ENCODE measurements around the gene IL17B.
"Not testable (repeated sequence)": the region's sequence is repeated elsewhere in the genome, so short reads cannot be mapped to it uniquely, and the experiment has no call there.

IL17B gene

DNA sequence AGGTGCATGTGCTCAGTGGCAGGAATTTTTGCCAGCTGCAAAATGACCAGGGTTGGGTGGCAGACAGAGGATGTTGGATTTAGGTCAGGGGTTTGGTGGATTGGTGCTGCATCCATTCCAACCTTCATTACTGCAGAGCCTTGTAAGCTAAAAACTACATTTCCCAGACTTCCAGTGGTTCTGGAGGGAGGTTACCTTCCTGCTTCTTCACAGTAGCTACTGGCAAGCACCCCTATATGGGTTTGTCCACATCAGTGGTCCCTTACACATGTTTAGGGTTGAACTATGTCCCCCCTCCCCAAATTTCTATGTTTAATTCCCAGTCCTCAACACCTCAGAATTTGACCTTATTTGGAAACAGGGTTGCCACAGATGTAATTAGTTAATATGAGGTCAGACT lies 20.7 kb upstream of the IL17B start:
- no peak for DNase-seq

DNA sequence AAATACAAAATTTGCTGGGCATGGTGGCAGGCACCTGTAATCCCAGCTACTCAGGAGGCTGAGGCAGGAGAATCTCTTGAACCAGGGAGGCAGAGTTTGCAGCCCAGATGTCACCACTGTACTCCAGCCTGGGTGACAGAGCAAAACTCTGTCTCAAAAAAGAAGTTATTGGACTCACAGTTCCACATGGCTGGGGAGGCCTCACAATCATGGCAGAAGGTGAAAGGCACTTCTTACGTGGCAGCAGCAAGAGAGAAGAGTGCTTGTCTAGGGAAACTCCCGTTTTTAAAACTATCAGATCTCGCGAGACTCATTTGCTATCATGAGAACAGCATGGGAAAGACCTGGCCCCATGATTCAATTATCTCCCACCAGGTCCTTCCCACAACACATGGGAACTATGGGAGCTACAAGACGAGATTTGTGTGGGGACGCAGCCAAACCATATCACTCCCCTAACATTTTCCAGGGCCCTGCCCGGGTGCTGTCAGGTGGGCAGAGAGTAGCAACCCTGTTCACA lies 19.7 kb upstream of the IL17B start:
- not testable (repeated sequence) for DNase-seq

DNA sequence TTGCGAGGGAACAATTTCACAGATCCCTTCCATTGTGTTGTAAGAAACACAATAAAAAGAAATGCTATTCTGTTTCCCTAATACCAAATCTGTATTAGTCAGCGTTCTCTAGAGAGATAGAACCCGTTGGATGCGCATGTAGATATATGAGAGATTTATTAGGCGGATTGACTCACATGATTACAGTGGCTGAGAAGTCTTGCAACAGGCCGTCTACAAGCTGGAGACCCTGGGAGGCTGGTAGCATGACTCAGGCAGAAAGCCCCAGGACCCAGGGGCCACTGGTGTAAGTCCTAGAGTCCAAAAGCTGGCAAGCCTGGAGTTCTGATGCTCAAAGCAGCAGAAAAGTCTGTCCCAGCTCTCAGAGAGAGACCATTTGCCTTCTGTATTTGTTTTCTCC lies 18.4 kb upstream of the IL17B start:
- DNase-seq = no peak

DNA sequence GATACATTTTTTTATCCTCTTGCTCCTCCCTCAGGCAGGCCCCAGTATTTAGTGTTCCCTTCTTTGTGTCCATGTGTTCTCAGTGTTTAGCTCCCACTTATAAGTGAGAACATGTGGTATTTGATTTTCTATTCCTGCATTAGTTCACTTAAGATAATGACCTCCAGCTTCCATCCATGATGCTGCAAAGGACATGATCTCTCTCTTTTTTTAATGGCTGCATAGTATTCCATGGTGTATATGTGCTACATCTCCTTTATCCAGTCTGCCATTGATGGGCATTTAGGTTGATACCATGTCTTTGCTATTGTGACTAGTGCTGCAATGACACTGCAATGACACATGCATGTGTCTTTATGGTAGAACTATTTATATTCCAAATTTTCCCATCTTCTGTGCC lies 15.9 kb upstream of the IL17B start:
- not testable (repeated sequence) for DNase-seq

DNA sequence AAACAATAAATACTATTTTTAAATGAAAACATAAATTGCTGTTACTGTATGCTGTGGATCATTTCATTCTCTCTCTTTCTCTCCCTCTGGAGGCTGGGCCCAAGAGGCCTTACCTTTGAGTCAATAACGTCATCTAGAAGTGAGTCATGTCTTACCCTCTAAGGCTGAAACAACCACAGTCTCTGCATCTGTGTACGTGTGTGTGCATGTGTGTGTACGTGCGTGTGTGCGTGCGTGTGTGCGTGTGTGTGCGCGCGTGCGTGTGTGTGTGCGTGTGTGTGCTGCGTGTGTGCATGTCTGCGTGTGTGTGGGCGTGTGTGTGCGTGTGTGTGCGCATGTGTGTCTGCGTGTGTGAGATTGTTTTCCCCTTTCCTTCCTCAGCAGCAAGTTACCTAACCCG lies 13.6 kb upstream of the IL17B start:
- DNase-seq = no peak

DNA sequence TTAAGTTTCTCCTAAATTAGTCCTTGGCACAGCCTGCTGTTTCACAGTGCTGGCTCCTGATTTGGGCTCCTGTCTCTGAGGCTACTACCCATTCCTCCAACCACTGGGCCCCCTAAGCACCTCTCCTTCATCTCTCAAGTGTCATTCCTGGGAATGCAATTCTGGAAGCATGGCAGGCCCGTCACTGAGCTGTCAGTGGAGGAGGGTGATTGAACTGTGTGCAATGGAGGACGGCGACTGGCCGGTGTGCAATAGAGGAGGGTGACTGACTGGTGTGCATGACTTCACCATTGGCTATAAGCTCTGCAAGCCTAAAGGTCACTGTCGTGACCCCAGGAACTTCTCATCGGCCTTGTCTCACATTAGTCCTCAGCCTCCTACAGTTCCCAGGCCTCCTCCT lies 12.4 kb upstream of the IL17B start:
- DNase-seq = no peak

DNA sequence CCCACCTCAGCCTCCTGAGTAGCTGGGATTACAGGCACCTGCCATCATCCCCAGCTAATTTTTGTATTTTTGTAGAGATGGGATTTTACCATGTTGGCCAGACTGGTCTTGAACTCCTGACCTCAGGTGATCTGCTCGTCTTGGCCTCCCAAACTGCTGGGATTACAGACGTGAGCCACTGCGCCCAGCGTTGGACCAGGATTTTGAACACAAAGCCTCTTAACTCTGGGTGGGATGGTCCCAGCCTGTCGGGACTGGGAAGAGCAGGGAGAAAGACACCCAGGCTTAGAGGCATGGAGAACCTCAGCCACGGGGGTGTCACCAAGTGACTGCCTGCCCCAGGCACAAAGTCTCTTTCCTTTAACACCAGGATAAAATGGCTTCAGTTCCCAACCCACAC lies 12.0 kb upstream of the IL17B start:
- not testable (repeated sequence) for DNase-seq

DNA sequence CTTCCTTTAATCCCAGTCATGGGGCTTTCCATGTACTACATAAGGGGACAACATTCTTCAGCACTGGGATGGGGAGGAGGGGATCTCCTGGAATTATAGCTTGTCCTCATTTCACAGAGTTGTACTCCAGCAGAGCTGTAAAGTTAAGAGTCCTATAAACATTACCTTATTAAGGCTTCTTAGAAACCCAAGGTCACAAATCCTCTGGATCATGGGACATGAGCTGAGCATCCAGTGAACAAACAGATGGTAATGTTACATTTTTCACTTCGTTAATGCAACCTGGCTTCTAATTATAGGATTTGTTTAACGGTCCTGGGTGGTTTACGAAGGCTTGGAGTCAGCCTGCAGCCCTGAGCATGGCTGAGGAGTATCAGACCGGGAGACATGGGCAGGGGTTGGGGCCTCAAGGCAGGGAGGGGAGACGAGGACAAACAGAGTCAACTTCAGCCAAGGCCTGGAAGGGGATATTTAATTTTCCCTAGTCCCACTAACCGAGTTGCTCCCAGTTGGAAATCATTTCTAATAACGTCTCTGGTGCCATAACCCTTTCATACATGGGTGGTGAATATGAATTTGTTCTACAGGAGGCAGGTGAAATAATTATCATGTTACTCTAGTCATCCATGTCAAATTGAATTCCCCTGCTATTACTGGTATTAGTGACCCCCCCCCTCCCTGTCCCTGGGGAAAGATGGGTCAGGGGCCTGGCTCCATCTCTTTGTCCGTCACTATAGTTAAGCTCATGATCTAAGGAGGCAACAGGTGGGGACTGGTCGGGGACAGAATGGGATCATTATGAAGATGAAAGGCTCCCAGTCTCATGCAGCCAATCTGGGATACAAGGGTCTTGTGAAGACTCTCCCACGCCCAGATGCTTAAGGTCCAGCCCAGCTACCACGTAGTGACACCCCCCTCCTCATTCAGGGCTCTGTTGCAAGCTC lies 10.7 kb upstream of the IL17B start:
- DNase-seq = no peak

DNA sequence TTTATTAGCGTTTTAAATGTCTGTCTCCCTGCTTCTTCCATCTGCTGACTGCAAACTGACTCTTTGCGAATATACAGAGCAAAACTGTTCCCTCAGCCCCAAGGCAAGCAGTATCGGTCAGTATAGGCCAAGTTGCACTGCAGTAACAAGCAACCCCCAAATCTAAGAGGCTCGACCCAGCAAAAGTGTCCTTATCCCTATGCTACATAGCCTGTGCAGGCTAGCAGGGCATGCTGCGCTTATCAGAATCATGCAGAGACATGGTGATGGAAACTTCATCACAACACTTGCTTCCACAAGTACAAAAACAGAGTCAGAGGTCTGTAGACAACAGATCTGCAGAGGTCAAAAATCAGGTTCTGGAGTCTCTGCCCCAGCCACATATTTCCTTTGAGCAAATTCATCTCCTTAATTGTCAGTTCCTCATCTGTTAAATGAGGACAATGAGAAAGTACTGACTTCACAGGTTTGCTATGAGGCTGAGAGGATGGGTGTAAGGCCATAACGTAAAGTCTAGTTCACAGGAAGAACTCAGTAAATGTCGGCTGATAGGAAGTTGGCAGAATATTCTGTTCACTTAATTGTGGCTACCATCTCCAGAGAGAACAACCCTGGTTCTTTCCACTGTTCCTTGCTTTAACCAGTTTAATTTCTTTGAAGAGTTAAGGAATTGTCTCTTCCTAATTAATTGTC lies 9.6 kb upstream of the IL17B start:
- no peak for DNase-seq

DNA sequence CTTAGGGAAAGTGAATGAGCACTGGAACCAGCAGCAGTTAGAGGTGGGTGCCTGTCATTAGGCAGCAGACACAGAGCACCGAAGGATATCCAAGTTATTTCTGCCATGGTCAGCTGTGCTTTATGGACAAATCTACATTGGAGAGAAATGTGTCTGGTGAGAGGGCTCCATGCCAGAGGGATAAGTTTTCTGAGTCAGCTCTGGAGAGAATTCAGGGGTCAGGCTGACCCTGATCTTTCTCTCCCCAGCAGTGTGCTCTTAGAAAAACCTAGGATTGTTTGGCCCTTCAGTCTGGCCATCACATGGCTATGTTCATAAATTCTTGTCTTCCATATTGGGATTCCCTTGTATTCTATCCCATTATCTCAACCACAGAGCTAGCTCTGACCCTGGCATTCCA lies 8.9 kb upstream of the IL17B start:
- DNase-seq = no peak

DNA sequence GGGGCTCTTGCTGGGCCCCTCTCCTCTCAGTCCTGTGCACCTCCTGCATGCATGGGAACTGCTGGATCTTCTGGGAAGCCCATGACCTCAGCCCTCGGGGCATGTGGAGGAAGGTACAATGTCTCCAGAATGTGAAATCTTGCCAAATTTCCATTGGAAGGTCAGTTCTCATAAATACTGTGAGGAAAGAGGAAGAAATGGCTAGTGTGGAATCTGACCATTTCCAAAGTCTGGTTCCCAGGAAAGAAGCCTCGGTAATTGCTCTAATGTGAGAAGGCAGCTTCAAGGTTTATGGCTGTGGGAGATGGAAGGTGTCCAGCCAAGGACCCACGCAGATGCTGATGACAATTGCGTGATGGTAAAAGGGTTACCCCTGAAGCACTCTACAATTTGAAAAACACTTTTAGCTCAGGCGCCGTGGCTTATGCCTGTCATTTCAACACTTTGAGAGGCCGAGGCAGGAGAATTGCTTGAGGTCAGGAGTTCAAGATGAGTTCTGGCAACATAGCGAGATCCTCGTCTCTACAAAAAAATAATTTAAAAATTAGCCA lies 8.1 kb upstream of the IL17B start:
- no peak for DNase-seq

DNA sequence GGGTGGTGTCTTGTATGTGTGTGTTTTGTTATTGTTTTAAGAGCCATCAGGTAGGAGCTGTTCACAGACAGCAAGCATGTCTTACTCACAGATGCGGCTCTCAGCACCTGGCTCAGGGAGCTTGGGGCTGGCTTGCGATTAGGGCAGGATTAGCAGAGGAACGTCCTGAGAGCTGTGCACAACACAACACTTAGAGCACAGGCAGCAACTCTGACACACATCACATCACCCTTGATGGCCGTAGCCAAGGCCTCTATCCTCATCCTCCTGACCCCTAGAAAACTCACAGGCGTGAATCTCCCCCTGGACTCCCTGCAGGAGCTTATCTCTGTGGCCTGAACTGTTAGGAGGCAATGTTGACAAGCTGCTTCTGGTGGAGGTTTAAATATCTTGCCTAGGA lies 7.1 kb upstream of the IL17B start:
- no peak for DNase-seq

DNA sequence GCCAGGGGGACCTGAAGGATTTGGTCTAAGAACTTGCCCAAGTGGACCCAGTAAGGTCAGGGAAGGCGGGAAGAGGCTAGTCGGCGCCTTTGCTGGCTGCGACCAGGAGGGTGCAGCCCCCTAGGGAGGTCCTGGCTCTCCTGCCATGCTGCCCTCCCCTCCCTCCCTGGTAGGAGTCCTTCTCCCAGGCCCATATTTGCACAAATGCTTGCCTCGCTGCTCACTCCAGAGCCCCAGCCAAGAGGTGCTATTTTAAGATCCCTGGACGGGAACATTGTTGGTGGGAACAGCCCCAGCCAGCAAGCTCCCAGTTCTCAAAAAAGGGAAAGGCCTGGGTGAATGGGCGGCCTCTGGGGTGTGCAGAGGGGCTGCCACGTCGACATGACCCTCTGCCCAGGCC lies 4.3 kb upstream of the IL17B start:
- no peak for DNase-seq

DNA sequence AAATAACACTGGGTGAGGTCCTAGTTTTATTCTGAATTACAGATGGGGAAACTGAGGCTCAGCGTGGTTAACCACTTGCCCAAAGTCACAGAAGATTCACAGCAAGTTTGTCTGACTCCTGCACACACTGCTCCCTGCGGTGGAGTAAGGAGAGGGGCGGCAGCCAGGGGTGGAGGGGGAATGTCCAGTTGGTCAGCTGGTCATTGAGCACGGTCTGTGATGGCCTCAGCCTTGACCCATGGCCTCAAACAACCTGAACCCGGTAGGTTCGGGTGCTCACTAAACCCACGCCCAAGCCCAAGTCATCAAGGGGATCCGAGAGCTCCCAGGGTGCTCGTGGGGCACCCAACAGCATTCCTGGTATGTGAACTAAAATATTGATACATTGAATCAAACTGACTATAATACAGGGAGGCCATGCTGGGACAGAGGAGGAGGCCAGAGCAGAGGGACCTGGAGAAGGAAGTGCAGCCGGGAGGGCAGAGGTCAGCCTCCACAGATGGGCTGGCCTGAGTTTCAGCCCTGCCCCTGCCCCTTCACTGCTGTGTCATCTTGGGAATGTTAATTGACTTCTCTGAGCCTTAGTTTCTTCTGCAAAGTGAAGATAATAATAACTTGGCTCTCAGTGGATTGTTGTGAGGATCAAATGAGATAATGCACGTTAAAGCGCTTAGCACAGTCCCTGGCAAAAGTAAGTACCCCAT lies 3.6 kb upstream of the IL17B start:
- no peak for DNase-seq

DNA sequence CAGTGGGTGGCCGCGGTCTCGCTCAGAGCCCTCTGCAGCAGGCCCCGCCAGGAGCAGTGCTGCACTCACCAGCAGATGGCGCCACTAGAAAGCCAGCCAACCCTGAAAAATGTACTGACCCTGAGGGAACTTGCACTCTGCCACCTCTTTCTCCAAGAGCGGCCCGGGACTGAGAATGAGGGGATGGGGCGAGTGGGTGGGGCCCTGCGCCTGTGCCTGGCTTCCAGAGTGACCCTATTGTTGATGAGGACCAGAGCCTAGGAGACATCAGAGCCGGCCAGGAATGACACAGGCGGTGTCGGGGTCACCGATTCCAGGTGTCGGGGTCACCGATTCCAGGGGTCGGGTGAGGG lies 2.9 kb upstream of the IL17B start:
- no peak for DNase-seq

DNA sequence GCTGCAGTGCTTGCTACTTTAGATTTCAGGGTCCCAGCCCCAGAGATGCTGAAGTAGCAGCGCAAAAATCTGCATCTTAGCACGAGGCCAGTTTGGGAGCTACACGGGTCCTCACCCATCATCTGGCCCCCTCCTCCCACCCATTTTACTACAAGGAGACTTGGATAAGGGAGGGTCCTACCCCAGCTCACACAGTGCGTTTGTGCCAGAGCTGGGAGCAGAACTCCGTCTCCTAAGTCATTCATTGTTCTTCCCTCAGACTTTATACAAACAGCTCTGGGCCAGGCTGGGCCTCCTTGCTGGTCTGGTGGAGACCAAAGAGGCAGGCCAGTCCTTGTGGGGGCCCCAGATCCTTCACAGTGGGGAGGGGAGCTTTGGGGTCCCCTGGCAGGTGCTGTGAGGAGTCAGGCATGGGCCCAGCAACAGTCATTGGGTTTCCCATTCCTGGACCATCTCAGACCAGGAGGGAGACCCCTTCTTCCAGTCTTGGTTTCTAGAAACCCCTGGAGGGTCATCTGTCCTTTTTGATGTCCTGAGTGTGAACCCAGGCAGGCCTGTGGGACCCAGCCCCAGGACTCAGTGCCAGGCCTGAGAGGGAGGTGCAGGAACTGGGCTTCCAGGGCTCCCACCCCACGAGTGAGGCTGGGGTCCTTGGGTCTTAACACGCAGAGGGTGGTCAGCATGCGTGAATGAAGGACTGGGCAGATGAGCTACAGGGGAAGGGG lies 2.3 kb upstream of the IL17B start:
- DNase-seq = no peak

DNA sequence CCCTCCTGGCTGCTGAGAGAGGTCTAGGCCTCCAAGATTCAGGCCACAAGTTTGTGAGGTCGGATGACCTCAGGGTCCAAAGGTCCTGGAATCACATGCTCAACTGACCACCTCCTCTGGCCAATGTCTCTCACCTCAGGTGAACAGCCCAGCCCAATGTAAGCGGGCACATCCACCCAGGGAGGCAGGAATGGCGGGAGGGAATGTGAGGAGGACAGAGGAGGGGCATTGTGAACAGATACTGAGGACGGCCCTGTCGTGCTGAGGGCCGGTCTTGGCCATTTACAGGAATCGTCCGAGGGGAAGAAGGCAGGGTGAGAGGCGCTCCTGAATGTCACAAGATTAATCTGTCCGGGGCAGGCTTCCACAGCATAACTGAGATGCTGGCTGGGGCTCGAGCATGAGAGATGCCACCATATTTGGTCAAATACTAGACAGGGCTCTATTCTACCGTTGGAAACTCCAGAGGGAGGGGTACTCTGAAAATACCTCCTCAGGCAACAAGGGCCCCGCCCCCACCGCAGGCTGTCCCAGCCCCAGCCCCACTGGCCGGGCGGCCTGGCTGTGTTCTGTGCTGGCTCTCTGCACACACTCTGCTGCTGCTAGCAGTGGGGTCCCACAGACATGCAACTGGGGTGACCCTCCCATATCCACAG lies 1.5 kb upstream of the IL17B start:
- no peak for DNase-seq

DNA sequence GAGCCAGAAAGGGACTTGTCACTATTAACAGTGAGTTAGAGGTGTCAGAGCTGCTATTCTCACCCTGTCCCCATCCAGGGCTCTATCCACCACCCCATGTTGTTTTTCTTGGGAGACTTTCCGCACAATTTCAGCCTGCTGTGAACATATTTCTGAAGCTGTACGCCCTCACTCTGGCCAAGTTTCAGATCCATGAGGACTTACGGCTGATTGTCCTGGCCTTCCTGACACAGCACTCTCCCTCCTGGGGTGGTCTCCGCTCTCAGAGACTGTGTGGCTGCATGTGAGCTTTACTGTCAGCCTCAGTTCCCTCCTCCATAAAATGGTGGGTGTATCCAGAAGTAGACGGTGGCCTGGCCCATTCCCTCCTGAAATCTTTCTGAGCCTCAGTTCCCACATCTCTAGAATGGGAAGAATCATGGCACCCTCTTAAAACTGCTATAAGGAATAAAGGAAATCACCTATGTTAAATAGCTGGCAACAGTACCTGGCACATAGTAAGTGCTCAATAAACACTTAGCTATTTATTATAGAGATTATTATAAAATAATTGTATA lies 804 bp upstream of the IL17B start:
- DNase-seq = no peak

DNA sequence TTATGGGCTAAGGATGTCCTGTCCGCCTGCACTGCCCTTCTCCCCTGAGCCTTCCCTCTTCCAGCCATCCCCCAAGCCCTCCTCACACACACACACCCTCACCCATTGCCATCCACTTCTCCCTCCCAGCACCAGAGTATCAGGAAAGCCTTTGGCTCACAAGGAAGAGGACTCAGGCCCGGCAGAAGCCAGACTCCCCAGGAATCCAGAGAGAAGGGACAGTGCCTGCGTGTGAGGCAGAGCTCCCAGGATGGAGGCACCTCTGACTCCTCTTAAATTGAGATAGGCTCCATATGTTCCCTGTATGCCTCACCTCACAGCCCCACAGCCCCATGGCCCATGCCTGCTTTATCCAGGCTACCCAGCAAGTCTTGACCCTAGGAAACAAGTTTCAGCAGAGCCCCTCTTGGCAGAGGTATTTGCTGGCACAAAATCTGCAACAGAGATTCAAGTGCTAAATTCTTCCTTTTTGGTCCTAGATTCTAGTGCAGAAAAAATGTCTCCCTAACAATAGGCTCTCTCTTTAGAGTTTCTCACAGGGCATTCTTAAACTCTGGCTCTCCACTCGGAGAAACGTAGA lies 761 bp downstream of the IL17B start:
- DNase-seq = no peak

DNA sequence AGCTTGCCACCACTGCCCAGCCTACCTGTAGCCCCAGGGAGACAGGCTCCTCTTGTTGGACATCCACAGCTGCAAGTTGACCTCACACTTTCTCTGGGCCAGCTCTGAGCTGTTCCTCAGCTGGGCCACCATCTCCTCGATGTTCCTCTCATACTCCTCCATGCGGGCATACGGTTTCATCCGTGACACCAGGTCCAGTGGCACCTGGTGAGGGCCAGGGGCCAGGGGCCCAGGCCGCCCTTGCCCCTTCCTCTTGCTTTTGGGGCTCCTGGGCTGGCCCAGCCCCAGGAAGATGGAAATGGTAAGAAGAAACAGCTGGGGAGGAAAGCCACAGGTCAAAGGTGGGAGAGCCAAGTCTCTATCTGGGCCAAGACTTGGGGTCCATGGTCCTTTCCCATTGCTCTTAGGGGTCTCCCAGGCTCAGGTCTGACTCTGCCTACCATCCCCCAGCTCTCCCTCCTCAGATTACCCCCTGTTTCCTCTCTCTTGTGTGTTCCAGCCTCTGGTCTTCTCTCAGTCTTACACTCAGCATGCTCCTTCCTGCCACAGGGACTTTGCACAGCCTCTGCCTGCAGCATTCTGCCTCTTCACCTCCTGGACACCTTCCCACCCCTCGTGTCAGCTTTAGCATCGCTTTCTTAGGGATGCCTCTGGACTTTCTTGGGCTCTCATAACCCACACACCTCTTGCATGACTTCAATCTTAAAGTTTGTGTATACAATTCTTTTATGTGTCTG lies 2.2 kb downstream of the IL17B start:
- DNase-seq = no peak

DNA sequence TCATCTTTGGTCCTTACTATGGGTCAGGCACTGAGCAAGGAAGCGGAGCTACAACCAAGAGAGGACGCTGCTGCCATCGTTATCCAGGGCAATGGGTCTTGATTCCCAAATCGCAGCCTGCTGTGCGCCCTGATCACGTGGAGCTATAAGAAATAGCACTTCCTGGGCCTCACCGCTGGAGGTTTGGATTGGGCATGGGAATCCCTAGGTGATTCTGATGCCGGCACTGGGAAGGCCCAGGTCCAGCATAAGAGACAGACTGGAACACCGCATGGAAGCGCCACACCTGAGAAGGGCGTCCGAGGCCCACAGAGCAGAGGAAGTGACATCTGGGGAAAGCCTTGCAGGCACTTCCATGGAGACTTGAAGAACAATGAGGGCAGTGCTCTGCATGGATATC lies 3.0 kb downstream of the IL17B start:
- no peak for DNase-seq

All from SIG-M5 (cell line).